Neural progenitor cell (in vitro differentiated cells): ENCODE measurements around the gene MRGPRF. TPM values are rescaled to one million over a fixed set of nuclear protein-coding genes. Genes with fewer than 3 reads are reported as not detected.

Source experiments
- DNase-seq: peaks from one replicate; pipeline ENCODE4 v3.0.0-alpha.2; 2016; ENCODE audit warnings: low spot score
- H2AFZ ChIP-seq: fragments of 200-600 bp; sonication (generic); replicated peaks from 2 replicates; pipeline ENCODE4 v1.6.1; 2016; ENCODE audit warnings: antibody characterized with exemption
- H3F3A ChIP-seq: fragments of 200-600 bp; sonication (generic); 2 replicates; pipeline ENCODE4 v1.6.1; 2016; ENCODE audit warnings: antibody characterized with exemption, low read depth
- H3K27ac ChIP-seq: fragments of 200-600 bp; sonication (generic); 2 replicates; pipeline ENCODE4 v1.5.1; 2016; ENCODE audit warnings: mild to moderate bottlenecking
- H3K27me3 ChIP-seq: fragments of 200-600 bp; sonication (generic); 2 replicates; pipeline ENCODE4 v1.6.1; 2016; ENCODE audit warnings: mild to moderate bottlenecking, moderate library complexity
- H3K36me3 ChIP-seq: fragments of 200-600 bp; sonication (generic); 2 replicates; pipeline ENCODE4 v1.5.1; 2016
- H3K4me1 ChIP-seq: fragments of 200-600 bp; sonication (generic); 2 replicates; pipeline ENCODE4 v1.6.1; 2016; ENCODE audit warnings: mixed run types
- H3K4me2 ChIP-seq: fragments of 200-600 bp; sonication (generic); 2 replicates; pipeline ENCODE4 v1.6.1; 2016
- H3K4me3 ChIP-seq: fragments of 200-600 bp; sonication (generic); 2 replicates; pipeline ENCODE4 v1.5.1; 2016
- H3K79me2 ChIP-seq: fragments of 200-600 bp; sonication (generic); 2 replicates; pipeline ENCODE4 v1.6.1; 2016; ENCODE audit warnings: low read depth
- H3K9ac ChIP-seq: fragments of 200-600 bp; sonication (generic); 2 replicates; pipeline ENCODE4 v1.6.1; 2016
- H3K9me3 ChIP-seq: fragments of 200-600 bp; sonication (generic); 2 replicates; pipeline ENCODE4 v1.5.1; 2016; ENCODE audit warnings: low read depth
- H4K20me1 ChIP-seq: fragments of 200-600 bp; sonication (generic); 2 replicates; pipeline ENCODE4 v1.6.1; 2016; ENCODE audit warnings: low read depth
- H3K27ac Mint-ChIP-seq: 3 replicates; pipeline ENCODE4 v1.8.0; 2021; ENCODE audit warnings: mixed read lengths
- H3K27me3 Mint-ChIP-seq: 2 replicates; pipeline ENCODE4 v1.8.0; 2022; ENCODE audit warnings: low read depth, mild to moderate bottlenecking, inconsistent platforms, moderate library complexity, mixed read lengths; ENCODE audit not compliant: insufficient read depth
- H3K36me3 Mint-ChIP-seq: 3 replicates; pipeline ENCODE4 v1.8.0; 2021; ENCODE audit warnings: mixed read lengths
- H3K4me1 Mint-ChIP-seq: 3 replicates; pipeline ENCODE4 v1.8.0; 2021; ENCODE audit warnings: mixed read lengths
- H3K4me3 Mint-ChIP-seq: 3 replicates; pipeline ENCODE4 v1.8.0; 2021; ENCODE audit warnings: mild to moderate bottlenecking, moderate library complexity, mixed read lengths
- H3K9me3 Mint-ChIP-seq: 3 replicates; pipeline ENCODE4 v1.8.0; 2020; ENCODE audit warnings: mixed read lengths
- EZH2 ChIP-seq: fragments of 200-600 bp; sonication (generic); IDR thresholded peaks from 2 replicates; pipeline ENCODE4 v1.6.1; 2017; ENCODE audit warnings: antibody characterized with exemption, mild to moderate bottlenecking, moderate library complexity
- EZH2phosphoT487 ChIP-seq: fragments of 200-600 bp; sonication (generic); IDR thresholded peaks from 2 replicates; pipeline ENCODE4 v1.6.1; 2017; ENCODE audit warnings: antibody characterized with exemption
- total RNA-seq: library from RNA; depleted of rRNA; stranded (reverse); fragments of >200 nt; gene quantifications from 2 replicates; pipeline ENCODE4 v1.2.3, GENCODE V29; 2015; ENCODE audit warnings: low replicate concordance
- TF ChIP-seq, protein P1 (sequence below): fragments of 200-600 bp; sonication (generic); IDR thresholded peaks from 2 replicates; pipeline ENCODE4 v1.5.1; 2017; ENCODE audit warnings: antibody characterized with exemption, mild to moderate bottlenecking

Gene MRGPRF
- total RNA-seq, 1 donor from 2014 or later = 0.56 TPM

DNA sequence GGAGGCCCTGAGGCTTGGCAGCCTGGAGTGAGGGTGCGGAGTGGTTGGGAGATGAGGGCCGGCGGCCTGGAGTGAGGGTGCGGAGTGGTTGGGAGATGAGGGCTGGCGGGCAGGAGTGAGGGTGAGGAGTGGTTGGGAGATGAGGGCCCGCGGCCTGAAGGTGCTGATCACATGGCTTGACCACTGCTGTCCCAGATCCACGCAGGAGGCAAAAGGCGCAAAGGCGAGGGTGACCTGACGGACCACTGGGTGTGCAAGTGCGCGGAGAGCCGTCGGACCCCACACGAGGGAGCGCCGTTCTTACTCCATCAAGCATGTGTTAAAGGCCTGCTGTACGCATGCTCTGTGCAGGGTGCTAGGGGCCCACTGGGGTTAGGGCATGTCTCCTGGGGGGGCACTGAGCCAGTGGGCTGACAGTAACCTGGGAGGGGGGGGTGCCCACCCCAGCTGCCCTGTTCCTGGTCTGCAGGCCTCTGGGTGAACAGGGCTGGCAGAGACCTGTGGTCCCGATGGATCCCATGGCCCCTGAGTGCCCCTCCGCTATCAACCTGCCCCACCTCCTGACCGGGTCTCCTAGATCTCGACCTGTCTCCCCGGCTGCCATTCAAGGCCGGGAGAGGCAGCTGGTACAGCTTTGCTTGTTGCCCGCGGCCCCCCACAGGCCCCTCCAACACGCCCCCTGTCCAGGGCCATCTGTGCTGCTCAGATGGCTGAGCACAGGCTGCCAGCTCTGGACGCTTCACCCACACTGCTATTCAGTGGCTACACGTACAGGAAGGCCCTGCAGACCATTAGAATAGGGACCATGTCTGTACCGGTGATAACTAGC, 53.4 kb downstream of the MRGPRF start:
- Histone ChIP-seq H3K79me2 (no peaks in the 10 kb centered on the region), H3K9ac (no peak overlapping the region), H3K4me3 (no peak overlapping the region), H3K9me3 (no peaks in the 10 kb centered on the region), H3K4me1 (no peaks in the 10 kb centered on the region), H3K36me3 (no peaks in the 10 kb centered on the region), H3K27ac (no peak overlapping the region), H3K27me3 (no peaks in the 10 kb centered on the region), H3K4me2 (no peak overlapping the region), H2AFZ (no peak overlapping the region), H4K20me1 (no peaks in the 10 kb centered on the region), H3F3A (no peaks in the 10 kb centered on the region)
- TF ChIP-seq EZH2 = no peak
- TF ChIP-seq EZH2phosphoT487 = no peak
- TF ChIP-seq, protein P1, sequence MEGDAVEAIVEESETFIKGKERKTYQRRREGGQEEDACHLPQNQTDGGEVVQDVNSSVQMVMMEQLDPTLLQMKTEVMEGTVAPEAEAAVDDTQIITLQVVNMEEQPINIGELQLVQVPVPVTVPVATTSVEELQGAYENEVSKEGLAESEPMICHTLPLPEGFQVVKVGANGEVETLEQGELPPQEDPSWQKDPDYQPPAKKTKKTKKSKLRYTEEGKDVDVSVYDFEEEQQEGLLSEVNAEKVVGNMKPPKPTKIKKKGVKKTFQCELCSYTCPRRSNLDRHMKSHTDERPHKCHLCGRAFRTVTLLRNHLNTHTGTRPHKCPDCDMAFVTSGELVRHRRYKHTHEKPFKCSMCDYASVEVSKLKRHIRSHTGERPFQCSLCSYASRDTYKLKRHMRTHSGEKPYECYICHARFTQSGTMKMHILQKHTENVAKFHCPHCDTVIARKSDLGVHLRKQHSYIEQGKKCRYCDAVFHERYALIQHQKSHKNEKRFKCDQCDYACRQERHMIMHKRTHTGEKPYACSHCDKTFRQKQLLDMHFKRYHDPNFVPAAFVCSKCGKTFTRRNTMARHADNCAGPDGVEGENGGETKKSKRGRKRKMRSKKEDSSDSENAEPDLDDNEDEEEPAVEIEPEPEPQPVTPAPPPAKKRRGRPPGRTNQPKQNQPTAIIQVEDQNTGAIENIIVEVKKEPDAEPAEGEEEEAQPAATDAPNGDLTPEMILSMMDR = no peak
- Mint-ChIP-seq H3K9me3 (peaks cover 7% of the 10 kb centered on the region), H3K36me3 (no peaks in the 10 kb centered on the region), H3K4me3 (no peak overlapping the region), H3K4me1 (peaks cover 16% of the 10 kb centered on the region), H3K27me3 (peaks cover 4% of the 10 kb centered on the region), H3K27ac (peak overlapping the region; percentile 85)
- DNase-seq = no peak

- Histone ChIP-seq H3K27ac (no peak overlapping the region), H3F3A (no peaks in the 10 kb centered on the region), H3K79me2 (no peaks in the 10 kb centered on the region), H2AFZ (no peak overlapping the region), H3K4me1 (no peaks in the 10 kb centered on the region), H3K9ac (no peak overlapping the region), H3K4me2 (no peak overlapping the region), H3K9me3 (no peaks in the 10 kb centered on the region), H3K4me3 (no peak overlapping the region), H3K27me3 (no peaks in the 10 kb centered on the region), H3K36me3 (no peaks in the 10 kb centered on the region), H4K20me1 (no peaks in the 10 kb centered on the region)
- TF ChIP-seq, protein P1 = no peak
- TF ChIP-seq EZH2phosphoT487 (no peak), EZH2 (no peak)
- Mint-ChIP-seq H3K36me3 (no peaks in the 10 kb centered on the region), H3K27ac (no peak overlapping the region), H3K4me3 (no peak overlapping the region), H3K27me3 (peaks cover 4% of the 10 kb centered on the region), H3K4me1 (peaks cover 16% of the 10 kb centered on the region), H3K9me3 (no peaks in the 10 kb centered on the region)
- no peak for DNase-seq
These were observed 54.8 kb downstream of the MRGPRF start for GRCh38 chr11:68958211-68958610.

GRCh38 chr11:68956547-68957254, 56.3 kb downstream of the MRGPRF start:
- Mint-ChIP-seq H3K4me1 (peaks cover 12% of the 10 kb centered on the region), H3K27me3 (peaks cover 4% of the 10 kb centered on the region), H3K4me3 (no peak overlapping the region), H3K36me3 (no peaks in the 10 kb centered on the region), H3K9me3 (no peaks in the 10 kb centered on the region), H3K27ac (no peak overlapping the region)
- Histone ChIP-seq H3K9ac (no peak overlapping the region), H3K4me2 (no peak overlapping the region), H3K36me3 (no peaks in the 10 kb centered on the region), H3K27ac (no peak overlapping the region), H3K27me3 (no peaks in the 10 kb centered on the region), H3K9me3 (no peaks in the 10 kb centered on the region), H3K79me2 (no peaks in the 10 kb centered on the region), H3K4me3 (no peak overlapping the region), H4K20me1 (no peaks in the 10 kb centered on the region), H2AFZ (peak overlapping the region; percentile 26), H3K4me1 (no peaks in the 10 kb centered on the region), H3F3A (no peaks in the 10 kb centered on the region)
- no peak for DNase-seq
- no peak for TF ChIP-seq EZH2phosphoT487
- no peak for TF ChIP-seq EZH2
- TF ChIP-seq, protein P1 = no peak
